OCI-LY7 (cell line): ENCODE results near the gene DAGLA. TPM values are rescaled to one million over a fixed set of nuclear protein-coding genes. Genes with fewer than 3 reads are reported as not detected.

Experiments used
- BruUV-seq: library from RNA; stranded (reverse); fragments of 400-500 nt; replicated peaks from 2 replicates; lab custom pipeline; 2021; lab: Mats Ljungman, UMichigan
- CTCF ChIA-PET: fragments of 300-600 bp; sonication (Branson Sonifier 250); formaldehyde crosslinking; loops from one replicate; lab custom pipeline; 2022; ENCODE audit warnings: antibody characterized with exemption; ENCODE audit not compliant: unreplicated experiment; lab: Charles Lee
- POLR2A ChIA-PET: fragments of 300-600 bp; sonication (Branson Sonifier 250); formaldehyde crosslinking; loops from one replicate; lab custom pipeline; 2022; ENCODE audit warnings: antibody characterized with exemption; lab: Charles Lee
- DNase-seq: peaks from one replicate; pipeline ENCODE4 v3.0.0-alpha.2; 2015; ENCODE audit warnings: low spot score
- H2AFZ ChIP-seq: fragments of 200-600 bp; sonication (generic), shearing (Covaris generic); 2 replicates; pipeline ENCODE4 v1.6.1; 2014; ENCODE audit warnings: mild to moderate bottlenecking, antibody characterized with exemption, low read length, moderate library complexity
- H3K27ac ChIP-seq: fragments of 200-600 bp; sonication (generic); 2 replicates; pipeline ENCODE4 v1.5.1; 2014; ENCODE audit warnings: mixed run types, low read depth, mild to moderate bottlenecking, moderate library complexity, low read length, inconsistent platforms; ENCODE audit not compliant: poor library complexity, severe bottlenecking
- H3K36me3 ChIP-seq: fragments of 200-600 bp; sonication (generic); 2 replicates; pipeline ENCODE4 v1.6.1; 2014; ENCODE audit warnings: mild to moderate bottlenecking, antibody characterized with exemption, low read length, moderate library complexity, mixed read lengths; ENCODE audit not compliant: insufficient read depth
- H3K4me1 ChIP-seq: fragments of 200-600 bp; sonication (generic); 2 replicates; pipeline ENCODE4 v1.5.1; 2014; ENCODE audit warnings: mild to moderate bottlenecking, low read length; ENCODE audit not compliant: insufficient read depth, poor library complexity, severe bottlenecking
- H3K4me2 ChIP-seq: fragments of 200-600 bp; sonication (generic); 2 replicates; pipeline ENCODE4 v1.6.1; 2014; ENCODE audit warnings: mild to moderate bottlenecking, low read length
- H3K4me3 ChIP-seq: fragments of 200-600 bp; sonication (generic); 2 replicates; pipeline ENCODE4 v1.5.1; 2014; ENCODE audit warnings: mild to moderate bottlenecking, low read depth, low read length; ENCODE audit not compliant: poor library complexity, severe bottlenecking
- H3K79me2 ChIP-seq: fragments of 200-600 bp; sonication (generic); 2 replicates; pipeline ENCODE4 v1.6.1; 2016; ENCODE audit warnings: low read depth, mild to moderate bottlenecking, low read length, moderate library complexity, mixed read lengths; ENCODE audit not compliant: insufficient read depth
- H3K9me2 ChIP-seq: fragments of 200-600 bp; sonication (generic); 2 replicates; pipeline ENCODE4 v1.6.1; 2016; ENCODE audit warnings: mild to moderate bottlenecking, low read length, mixed read lengths; ENCODE audit not compliant: insufficient read depth
- H3K9me3 ChIP-seq: fragments of 200-600 bp; sonication (generic); 2 replicates; pipeline ENCODE4 v1.6.1; 2014; ENCODE audit warnings: mild to moderate bottlenecking, mixed run types, low read length, mixed read lengths
- H4K20me1 ChIP-seq: fragments of 200-600 bp; sonication (generic); 2 replicates; pipeline ENCODE4 v1.6.1; 2014; ENCODE audit warnings: mild to moderate bottlenecking, antibody characterized with exemption, low read length, moderate library complexity, mixed read lengths; ENCODE audit not compliant: insufficient read depth
- EZH2phosphoT487 ChIP-seq: fragments of 200-600 bp; sonication (generic); IDR thresholded peaks from 2 replicates; pipeline ENCODE4 v1.6.1; 2018; ENCODE audit warnings: low read depth, borderline replicate concordance, mild to moderate bottlenecking, mixed run types, antibody characterized with exemption, low read length, moderate library complexity, mixed read lengths
- intact Hi-C: fragments of 100-400 bp; cut with micrococcal nuclease; formaldehyde crosslinking; loops from one replicate; pipeline ENCODE4 v1.10.0; 2022; ENCODE audit not compliant: unreplicated experiment
- total RNA-seq, 2 experiments: library from RNA; depleted of rRNA in 1 of 2; stranded (reverse); fragments of >200 nt in 1 of 2; shearing (Covaris generic) in 1 of 2; gene quantifications; 2 replicates each; pipeline ENCODE4 v1.2.3, GENCODE V29; 2014 to 2022
- TF ChIP-seq, protein P1 (sequence below): fragments of 200-600 bp; sonication (generic); conservative IDR thresholded peaks from 2 replicates; pipeline ENCODE4 v1.5.1; 2014; ENCODE audit warnings: mild to moderate bottlenecking, antibody characterized with exemption, low read length, moderate library complexity, mixed read lengths

Gene DAGLA
- total RNA-seq, 2 experiments from 2014 or later, result not detected

DNA sequence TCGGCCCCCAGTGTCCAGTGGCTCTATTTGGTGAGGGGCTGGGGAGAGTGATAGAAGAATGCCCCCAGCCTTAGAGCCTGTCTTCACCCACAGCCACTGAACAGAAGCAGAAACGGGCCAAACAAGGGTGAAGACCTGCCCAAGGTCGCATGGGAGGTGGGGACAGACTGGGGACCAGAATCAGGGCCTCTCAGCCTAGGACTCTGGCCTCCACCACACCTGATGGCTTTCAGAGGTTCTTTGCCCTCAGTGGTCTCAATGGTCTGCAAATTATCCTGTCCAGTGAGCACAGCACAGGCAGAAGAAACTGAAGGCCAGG lies 67.7 kb downstream of the DAGLA start:
- no peaks in the 10 kb centered on the region for H3K4me1 ChIP-seq
- ChIA-PET POLR2A (no interaction called here), CTCF (no interaction called here)
- intact Hi-C loops, result loop anchor here (1.0 to 5.0 kb wide), 2 partner anchors 28 to 359 kb away; no protein-coding TSS in a partner anchor
- no peak overlapping the region for H3K4me2 ChIP-seq
- BruUV-seq, result no TSS peak
- no peaks in the 10 kb centered on the region for H3K9me2 ChIP-seq
- TF ChIP-seq, protein P1, sequence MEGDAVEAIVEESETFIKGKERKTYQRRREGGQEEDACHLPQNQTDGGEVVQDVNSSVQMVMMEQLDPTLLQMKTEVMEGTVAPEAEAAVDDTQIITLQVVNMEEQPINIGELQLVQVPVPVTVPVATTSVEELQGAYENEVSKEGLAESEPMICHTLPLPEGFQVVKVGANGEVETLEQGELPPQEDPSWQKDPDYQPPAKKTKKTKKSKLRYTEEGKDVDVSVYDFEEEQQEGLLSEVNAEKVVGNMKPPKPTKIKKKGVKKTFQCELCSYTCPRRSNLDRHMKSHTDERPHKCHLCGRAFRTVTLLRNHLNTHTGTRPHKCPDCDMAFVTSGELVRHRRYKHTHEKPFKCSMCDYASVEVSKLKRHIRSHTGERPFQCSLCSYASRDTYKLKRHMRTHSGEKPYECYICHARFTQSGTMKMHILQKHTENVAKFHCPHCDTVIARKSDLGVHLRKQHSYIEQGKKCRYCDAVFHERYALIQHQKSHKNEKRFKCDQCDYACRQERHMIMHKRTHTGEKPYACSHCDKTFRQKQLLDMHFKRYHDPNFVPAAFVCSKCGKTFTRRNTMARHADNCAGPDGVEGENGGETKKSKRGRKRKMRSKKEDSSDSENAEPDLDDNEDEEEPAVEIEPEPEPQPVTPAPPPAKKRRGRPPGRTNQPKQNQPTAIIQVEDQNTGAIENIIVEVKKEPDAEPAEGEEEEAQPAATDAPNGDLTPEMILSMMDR, result peak; percentile 54
- TF ChIP-seq EZH2phosphoT487, result no peak
- no peak overlapping the region for H2AFZ ChIP-seq
- H3K79me2 ChIP-seq, result no peaks in the 10 kb centered on the region
- no peaks in the 10 kb centered on the region for H3K36me3 ChIP-seq
- H3K9me3 ChIP-seq, result no peaks in the 10 kb centered on the region
- H3K27ac ChIP-seq, result no peak overlapping the region
- no peaks in the 10 kb centered on the region for H4K20me1 ChIP-seq
- no peak for DNase-seq
- no peak overlapping the region for H3K4me3 ChIP-seq

DNA sequence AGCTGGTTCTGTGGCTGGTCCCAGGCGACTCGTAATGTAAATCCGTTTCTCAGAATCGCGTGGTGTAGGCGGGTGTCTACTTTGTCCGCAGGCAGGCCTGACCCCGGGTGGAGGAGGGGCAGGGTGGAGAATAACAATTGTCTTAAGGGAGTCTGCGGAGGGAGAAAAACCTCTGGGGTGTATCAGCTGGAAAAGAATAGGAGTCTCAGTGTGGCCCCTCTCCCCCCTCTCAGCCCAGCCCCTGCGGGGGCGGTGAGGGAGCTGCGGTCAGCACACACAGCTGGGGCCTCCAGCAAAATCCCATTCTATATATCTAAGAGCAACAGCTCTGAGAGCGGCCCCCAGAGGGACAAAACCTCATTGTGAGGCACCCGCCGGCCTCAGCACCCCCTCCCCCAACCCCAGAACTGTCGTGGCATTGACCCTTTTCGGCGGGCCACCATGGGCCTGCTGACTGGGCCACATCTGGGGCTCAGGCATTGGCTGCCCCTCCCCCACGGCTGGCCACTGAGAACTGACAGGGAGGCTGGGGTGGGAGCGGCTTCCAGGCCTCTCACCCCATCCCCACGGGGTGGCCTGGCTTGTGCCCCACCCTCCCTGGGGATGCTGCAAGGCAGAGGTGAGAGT lies 69.5 kb downstream of the DAGLA start:
- no TSS peak for BruUV-seq
- no peak overlapping the region for H2AFZ ChIP-seq
- DNase-seq, result no peak
- H4K20me1 ChIP-seq, result no peaks in the 10 kb centered on the region
- no peak overlapping the region for H3K4me2 ChIP-seq
- H3K36me3 ChIP-seq, result no peaks in the 10 kb centered on the region
- H3K79me2 ChIP-seq, result no peaks in the 10 kb centered on the region
- TF ChIP-seq EZH2phosphoT487, result no peak
- TF ChIP-seq, protein P1, result no peak
- no peaks in the 10 kb centered on the region for H3K9me3 ChIP-seq
- ChIA-PET CTCF (no interaction called here), POLR2A (no interaction called here)
- intact Hi-C loops, result loop anchor here (5.0 kb wide), 1 partner anchor 358 kb away; no protein-coding TSS in a partner anchor
- no peak overlapping the region for H3K27ac ChIP-seq
- no peak overlapping the region for H3K4me3 ChIP-seq
- H3K9me2 ChIP-seq, result no peaks in the 10 kb centered on the region
- H3K4me1 ChIP-seq, result no peaks in the 10 kb centered on the region

DNA sequence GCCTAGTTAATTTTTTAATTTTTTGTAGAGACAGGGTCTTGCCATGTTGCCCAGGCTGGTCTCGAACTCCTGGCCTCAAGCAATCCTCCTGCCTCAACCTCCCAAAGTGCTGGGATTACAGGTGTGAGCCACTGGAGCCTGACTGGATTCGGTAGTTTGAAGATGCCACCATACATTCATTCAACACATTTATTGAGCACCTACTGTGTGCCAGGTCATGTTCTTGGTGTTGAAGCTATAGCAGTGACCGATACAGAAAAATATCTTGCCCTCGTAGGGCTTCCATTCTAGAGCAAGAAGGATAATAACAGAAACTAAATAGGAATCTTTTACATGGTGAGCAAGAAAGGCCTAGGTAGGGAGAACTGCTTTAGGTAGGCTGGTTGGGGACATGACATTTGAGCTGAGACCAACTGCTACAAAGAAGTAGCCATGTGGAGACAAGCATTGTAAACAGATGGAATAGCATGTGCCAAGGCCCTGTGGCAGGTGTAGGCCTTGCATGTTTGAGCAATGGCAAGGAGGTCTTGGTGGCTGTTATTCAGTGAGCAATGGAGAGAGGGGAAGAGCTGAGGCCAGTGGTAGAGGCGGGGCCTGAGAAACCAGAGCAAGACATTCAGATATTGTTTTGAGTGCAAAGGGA lies 70.6 kb downstream of the DAGLA start:
- POLR2A ChIA-PET, result interaction anchor here (0.6 kb wide), 2 partner anchors 60 to 635 kb away, joined by 3 read pairs; no protein-coding TSS in a partner anchor
- TF ChIP-seq, protein P1, result no peak
- TF ChIP-seq EZH2phosphoT487, result no peak
- Histone ChIP-seq H4K20me1 (no peaks in the 10 kb centered on the region), H3K79me2 (no peaks in the 10 kb centered on the region), H3K9me3 (no peaks in the 10 kb centered on the region), H2AFZ (no peak overlapping the region), H3K4me1 (no peaks in the 10 kb centered on the region), H3K4me2 (no peak overlapping the region), H3K9me2 (no peaks in the 10 kb centered on the region), H3K36me3 (no peaks in the 10 kb centered on the region), H3K27ac (no peak overlapping the region), H3K4me3 (no peak overlapping the region)
- CTCF ChIA-PET, result interaction anchor here (0.5 kb wide), 1 partner anchor 11 kb away, joined by 4 read pairs; no protein-coding TSS in a partner anchor
- no TSS peak for BruUV-seq
- DNase-seq, result no peak
- intact Hi-C loops, result no loop called here
